GM19238 (cell line): Measurements from ENCODE around the gene CPA3.

ENCODE experiments used
- DNase-seq: peaks from one replicate; pipeline ENCODE4 v3.0.0; 2011; ENCODE audit warnings: low spot score; ENCODE audit not compliant: insufficient read length

The CPA3 gene, protein sequence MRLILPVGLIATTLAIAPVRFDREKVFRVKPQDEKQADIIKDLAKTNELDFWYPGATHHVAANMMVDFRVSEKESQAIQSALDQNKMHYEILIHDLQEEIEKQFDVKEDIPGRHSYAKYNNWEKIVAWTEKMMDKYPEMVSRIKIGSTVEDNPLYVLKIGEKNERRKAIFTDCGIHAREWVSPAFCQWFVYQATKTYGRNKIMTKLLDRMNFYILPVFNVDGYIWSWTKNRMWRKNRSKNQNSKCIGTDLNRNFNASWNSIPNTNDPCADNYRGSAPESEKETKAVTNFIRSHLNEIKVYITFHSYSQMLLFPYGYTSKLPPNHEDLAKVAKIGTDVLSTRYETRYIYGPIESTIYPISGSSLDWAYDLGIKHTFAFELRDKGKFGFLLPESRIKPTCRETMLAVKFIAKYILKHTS

DNA sequence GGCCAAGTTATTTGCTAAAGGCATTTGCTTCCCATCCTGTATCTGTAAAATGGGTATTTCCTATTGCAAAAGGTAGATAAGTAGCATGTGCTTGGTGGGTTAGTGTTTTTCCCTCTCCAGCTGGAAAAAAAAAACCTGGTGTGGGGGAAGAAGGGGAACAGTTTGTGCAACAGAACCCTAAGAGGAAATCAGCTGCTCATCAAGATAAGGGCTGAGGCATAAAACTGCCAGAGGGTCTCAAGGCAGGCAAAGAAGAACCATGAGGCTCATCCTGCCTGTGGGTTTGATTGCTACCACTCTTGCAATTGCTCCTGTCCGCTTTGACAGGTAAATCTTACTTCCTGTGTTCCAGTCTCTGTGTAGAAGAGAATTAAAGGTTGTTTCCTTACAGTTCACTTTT, at the start of gene CPA3:
Gene CPA3 (plus strand): TSS at position 248 of the 400 bp plus-strand sequence. CDS start 12 bp downstream, at position 260.
- DNase-seq, result no peak

DNA sequence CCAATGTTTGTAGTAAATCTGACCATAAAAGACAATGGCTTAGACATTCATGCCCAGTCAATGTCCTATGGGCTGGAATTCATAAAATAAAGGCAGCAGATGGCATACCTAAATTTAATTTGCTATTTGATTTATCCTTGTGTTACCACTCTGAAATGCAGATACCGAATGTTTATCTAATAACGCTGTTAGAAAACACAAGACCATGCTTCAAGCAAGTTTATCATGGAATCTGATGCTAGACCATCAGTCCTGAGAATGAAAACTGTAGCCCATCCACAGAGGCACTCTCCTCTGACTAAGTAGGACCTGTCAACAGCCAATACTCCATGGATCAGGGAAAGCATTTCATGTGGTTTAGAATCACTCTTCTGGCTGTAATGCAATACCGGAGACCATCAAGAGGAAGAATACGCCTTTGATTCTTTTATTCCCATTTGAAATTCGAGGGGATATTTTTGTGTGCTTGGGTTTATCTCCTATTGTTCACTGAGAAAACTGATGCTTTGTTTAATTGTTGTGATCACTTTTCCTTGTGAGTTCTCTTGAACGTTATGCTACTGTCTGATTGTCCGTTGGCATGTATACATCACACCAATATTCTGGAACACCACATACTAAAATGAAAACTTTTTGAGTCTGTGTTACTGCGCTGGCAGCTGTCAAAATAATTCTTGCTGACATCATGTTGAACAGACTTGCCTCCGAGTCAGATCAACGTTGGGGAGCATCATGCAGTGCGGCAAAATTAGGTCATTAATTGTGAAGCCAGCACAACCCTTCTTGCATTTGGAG, 49.6 kb upstream of the CPA3 start:
- DNase-seq, result no peak

DNA sequence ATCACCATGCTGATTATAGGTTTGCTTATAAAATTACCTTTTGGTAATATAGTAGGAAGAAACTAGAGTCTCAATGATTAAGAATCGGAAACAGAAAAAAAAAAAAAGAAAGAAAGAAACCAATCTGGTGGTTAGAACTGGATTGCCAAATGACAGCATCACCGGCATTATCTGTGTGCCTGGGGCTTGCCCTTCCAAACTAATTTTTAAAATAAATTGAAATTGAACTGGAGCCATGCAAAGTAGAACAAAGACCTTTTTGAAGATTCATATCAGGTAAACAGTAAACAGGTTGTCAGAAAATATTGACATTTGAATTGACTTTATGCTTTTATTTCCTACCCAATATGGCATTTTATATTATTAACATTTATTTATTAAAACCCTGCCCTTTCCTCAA, 48.7 kb upstream of the CPA3 start:
- no peak for DNase-seq

DNA sequence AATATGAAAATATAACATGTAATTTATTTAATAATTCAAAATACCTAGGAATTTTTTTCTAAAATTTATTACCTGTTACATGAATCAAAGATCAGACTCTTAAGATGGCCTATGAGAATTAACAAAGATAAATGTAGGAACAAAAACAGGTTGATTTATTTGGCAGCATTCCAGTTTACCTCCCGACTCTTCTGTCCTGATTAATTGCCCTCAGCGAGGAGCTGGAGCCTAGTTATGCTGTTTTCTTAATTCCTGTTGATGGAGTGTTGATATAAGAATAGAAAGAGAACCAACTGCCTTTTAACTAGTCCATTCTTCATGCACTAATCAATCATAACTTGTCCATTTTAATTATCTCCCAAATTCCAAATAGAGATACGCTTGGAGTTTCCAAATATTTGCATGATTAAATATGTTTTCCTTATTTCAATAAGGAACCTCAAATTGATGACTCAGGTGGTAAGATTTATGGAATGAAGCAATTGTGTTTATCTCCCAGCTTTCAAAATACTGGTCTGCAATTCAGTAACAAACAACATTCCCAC, 48.0 kb upstream of the CPA3 start:
- DNase-seq, result no peak

DNA sequence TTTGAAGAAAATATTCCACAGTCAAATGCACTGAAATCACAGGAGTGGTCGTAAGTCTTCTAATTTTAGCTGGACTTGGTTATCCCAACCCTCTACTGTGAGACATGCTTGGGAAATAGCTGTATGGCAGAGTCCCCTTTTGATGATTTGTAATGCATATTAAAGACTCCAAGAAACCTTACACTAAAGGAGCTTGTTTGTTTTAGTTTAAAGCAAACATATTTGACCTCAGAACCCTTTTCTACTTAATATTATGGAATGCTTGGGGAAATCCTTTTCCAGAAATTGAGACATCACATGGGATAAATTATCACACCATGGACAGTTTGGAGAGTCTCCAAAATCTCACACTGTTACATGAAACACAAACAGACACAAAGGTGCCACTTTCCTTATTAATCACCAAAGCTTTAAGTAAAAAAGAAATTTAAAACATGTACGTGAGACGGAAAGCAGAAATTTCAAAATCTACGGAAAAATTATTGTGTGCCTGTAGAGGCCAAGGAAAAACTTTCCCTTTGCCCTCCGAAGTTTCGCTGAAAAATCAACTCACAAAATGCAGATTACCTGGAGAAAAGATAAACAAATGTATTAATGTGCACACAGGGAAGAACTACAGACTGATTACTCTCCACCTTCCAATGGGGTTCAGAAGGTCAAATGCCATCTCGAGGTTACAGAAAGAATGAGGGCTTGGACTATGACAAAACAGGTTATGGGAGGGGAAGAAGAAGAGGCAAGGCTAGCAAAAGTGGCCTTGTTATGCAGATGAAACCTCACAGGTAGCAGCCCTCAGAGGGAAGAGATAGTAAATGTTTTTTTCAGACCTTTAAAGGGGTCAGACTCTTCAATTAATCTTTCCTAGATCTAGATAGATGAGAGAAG, 44.5 kb upstream of the CPA3 start:
- no peak for DNase-seq

DNA sequence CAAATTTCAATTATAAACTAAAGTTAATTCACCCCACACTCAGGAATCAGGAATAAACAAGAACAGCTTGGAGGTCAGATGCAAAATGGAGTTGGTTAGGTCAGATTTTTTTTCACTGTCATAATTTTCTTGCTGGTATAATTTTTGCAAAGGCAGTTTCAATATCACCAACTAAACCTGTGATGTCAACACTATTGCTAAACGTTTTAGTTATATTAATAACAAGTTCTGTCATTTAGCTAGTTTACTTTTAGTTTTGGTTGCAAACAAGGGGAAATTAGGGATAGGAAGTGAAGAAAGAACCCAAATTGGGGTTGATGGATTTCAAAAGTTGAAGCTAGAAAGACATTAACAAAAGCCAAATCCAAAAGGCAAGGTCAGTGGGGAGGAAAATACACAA, 42.1 kb upstream of the CPA3 start:
- DNase-seq, result no peak

DNA sequence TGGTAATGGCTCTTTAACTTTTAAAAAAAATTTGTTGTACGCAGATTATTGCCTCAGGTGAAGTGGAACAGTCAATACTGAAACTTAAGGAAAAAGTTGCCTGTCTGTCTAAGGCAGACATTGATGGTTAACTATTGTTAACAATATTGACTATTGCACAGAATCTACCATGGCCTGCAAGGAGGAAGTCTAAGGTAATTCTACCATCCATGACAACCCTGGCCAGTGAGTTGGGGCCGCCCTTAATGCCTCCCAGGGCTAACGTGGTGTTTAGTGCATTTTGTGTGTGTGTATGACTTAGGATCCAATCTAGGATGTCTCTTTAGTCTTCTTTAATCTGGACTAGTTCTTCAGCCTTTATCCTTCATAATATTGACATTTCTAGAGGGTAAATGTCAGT, 39.6 kb upstream of the CPA3 start:
- DNase-seq, result no peak

DNA sequence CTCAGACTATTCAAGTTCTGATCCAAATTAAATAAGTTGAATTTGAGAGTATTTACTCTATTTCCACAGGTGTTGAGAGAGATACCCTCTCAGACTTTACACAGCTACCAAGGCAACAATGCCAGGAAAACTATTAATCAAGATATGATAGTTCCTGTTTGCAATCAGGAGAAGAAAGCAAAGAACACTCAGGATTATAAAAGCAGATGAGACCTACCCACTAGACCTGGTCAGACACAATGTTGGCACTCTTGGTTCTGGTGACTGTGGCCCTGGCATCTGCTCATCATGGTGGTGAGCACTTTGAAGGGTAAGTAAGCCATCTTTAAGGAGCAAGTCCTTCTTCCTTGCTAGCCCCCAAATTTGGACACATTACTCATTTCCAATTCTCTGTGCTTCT, 37.5 kb upstream of the CPA3 start, which contains the start of gene CPB1:
Gene CPB1 (plus strand): TSS at position 227 of the 400 bp plus-strand sequence. CDS start 13 bp downstream, at position 240.
- no peak for DNase-seq

DNA sequence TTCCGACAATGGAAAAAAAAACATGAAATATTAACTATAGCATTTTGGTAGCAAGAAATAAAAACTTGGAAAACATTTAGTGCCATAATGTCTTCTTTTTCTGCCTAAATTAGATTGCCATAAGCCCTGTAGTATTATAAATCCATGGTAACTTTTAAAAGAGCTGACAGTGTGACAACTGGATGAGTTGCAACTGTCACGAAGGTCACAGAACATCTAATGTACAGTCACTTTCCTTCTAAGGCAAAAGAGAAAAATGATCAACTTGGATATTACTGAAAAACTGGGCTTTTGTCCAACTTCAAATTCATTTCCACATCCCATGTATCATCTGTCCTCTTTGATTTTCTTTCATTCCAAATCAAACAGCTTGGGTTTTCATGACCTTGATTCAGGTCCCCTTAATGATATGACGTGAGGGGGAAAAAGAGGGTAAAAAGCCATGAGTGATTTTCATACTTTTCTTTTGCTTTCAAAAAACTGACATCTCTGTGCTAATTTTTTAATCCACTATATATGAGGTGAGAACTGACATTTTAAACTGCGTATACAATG, 36.9 kb upstream of the CPA3 start:
- no peak for DNase-seq

DNA sequence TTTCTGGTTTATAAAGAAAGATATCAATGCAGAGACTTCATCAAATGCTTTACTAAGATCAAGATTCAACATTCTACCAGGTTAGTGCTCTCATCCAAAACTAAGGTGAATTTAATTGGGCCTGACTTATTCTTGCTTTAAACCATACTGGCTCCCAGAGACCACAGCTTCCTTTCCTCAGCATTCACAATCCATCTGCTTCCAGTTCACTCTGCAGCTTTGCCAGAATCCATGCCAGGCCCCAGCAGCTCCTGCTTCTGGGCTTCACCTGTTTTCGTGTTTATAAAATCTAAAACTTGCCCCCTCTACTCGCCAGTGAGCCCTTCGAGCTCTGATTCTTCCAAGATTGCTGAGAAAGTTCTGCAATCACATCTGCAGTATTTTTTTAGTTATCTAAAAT, 35.2 kb upstream of the CPA3 start:
- DNase-seq, result no peak

DNA sequence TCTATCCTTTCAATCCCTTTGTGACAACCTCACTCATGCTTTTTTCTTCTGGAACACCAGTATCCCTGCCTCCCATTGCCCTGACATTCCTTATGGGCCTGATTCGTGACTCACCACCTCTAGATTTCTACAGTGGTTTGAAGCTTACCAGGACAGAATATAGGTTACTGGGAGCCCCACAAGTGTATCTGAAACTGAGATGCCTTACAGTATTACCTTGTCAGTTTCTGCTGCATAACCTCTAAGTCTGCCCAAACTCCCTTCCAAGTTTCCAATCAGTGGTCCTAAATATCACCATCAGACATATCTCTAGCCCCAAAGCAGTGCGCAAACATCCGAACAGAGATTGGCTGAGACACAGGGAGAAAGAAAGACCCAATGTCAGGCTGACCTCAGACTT, 31.9 kb upstream of the CPA3 start:
- DNase-seq, result no peak

DNA sequence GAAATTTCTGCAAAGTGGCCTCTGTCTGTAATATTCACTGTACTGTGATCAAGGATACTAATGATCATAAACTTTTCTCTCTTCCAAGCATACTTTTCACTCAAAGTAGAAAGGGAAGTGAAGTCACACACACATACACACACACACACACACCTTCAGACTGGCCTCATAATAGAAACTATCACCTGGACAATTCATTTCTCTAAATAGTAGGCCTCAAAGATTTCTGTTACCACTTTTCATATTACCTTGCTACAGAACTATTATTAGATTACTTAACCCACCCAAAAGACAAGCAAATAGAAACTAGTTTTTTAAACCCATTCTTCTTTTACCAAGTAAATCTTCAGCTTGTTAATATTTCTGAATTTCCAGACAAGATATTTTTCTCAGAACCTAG, 25.3 kb upstream of the CPA3 start:
- DNase-seq, result no peak

DNA sequence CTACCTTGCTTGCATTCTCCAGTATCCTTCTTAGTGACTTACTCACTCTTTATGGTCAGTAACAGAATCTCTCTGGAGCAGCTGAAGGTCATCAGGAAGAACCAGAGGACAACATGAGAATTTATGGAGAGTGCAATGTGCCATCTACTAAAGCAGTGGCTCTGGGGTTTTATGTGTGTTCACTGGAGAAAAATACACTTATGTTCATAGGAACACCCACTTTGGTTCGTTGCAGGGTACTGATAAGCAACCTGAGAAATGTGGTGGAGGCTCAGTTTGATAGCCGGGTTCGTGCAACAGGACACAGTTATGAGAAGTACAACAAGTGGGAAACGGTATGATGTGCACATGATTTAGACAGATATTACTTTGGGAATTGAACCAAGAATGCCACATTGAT, 24.6 kb upstream of the CPA3 start:
- DNase-seq, result no peak

DNA sequence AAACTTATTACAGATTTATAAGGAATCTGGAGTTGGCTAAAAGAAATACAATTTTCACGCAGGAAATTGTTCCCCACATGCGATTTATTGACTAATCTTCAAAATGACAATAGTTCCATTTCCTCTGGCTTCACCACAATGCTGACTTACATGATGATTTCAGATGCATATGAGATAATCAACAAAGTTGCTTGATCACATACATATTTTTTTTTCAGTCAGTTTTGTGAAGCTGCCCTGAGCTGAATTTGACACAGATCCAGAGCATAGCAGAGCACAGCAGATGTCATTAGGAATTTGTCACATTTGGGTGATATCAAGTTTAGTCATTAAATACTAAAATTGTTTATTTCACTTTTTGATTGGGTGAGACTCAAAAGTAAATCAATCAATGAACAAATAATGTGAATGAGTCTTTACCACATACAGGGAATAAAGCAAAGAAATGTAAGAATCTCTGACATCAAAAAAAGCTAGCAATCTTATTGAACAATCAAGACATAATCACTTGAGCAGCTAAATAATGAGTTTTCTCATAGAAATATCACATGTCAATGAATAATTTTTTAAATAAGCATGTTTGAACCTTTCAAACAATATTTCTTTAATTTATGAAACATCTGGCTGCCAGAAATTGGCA, 19.2 kb upstream of the CPA3 start:
- no peak for DNase-seq

DNA sequence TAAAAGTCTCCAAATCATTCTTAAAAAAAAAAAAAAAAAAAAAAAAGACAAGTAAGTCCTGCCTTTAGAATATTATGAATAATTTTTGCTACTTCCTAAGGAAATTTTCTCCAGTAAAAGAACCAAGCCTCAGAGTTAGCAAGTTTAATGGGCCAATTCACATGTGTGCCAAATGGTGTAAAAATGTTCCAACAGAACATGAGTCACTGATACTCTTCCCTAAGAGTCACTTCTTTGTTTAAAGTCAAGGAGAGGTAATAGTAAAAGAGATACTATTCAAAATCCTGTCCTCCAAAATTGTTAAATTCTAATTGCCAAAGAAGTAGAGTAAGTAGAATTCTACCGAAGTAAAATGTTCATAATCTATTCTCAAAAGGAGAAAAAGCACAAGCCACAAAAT, 17.7 kb upstream of the CPA3 start:
- no peak for DNase-seq

DNA sequence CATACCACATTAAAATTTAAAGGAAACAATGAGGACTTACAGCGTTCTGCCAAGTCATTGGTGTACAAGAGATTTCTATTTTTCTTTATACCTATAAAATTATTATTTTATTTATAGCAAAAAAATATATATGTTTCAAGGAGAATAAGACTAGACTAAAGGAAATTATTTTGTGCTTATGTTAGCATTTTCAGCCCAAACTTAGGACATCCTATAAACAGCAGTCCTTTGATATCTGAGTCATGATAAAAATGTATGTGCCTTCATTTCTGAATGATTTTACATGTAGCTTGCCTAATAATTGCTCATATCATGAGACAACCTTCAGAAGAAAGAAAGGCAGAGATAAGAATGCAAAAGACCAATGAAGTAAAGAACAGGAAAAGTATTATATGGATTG, 16.7 kb upstream of the CPA3 start:
- DNase-seq, result no peak

DNA sequence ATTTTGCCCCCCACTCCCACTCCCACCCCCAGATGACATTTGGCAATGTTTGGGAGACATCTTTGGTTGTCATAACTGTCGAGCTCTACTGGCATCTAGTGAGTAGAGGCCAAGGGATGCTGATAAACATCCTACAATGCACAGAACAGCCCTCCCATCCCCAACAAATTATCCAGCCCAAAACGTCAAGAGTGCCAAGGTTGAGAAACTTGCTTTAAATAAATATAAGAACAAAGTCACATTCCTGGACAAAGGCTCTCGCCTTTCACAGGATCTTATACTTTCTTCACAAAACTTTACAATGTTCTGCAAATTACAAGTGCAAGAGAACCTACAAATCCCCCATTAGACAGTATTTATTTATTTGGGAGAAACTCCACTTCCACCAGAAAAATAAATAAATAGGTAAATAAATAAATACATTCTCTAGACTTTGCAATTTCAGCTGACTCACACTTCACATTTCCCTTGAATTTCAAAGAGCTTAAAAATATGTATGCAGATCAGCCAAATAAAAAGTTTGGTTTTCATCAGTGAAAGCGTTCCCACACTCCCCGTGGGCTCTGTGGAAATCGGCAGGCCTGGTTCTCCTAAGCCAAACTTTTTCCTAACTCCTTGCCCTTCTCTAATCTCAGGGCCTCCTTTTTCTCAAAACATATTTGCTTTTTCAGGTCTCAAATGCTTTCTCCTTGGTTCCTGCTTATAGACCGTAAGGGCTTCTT, 12.7 kb upstream of the CPA3 start:
- DNase-seq, result no peak

DNA sequence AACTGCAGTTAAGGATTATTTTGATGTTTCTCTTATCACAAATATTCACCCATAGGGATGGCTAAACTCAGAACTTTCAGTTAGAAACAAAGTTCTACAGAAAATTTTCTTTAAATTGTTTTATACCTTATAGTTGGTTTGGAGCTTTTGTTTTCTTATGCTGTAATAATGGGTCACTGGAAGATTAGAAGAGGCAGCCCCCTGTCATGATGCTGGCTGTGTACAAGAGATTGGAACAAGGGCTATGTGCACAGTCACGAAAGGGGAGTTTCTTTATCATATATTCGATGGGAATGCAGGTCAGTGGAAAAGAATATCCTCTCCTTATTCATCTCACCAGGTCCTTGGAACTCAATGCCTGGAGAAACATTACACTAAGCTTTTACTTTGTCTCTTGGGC, 12.0 kb upstream of the CPA3 start:
- DNase-seq, result no peak

DNA sequence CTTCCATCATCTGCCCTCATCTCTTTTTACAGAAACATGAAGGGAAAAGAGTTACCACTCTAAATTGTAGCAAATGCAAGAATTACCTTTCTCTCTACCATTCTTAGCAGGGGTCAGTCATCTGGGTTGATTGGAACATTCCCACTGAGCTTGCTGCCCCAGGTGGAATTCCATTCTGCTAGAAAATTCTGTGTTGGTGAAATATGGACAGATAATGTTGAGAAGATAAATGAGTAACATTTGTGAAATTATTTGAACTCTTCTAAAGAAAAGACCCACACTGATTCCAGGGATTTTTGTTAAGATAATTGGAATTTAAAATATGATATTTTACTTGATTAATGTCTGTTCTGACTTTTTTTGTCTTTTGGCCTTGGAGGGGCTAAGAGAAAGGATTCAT, 11.0 kb upstream of the CPA3 start:
- no peak for DNase-seq

DNA sequence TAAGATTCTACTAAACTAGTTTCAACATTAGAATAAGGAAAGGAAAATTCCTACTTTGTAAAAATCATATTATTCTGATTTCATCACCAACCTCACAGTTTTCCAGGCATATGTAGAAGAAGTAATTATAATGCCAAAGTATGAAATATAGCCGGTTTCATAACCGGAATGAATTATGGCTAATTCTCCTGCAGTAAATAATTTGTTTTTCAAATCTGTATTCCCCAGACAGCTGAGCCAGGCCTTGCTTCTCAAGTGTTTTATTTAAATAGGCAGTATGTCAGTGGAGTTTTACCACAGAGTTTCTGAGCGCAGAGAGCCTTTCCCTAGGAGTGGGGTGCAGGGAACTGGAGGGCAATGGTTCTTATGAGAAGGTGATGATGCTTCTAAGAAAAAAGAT, 8.7 kb upstream of the CPA3 start:
- DNase-seq, result no peak
